Effector CD4-positive, alpha-beta T cell (primary cell): Measurements from ENCODE around the gene MYO5C.

ENCODE experiments used
- DNase-seq: peaks from one replicate; pipeline ENCODE4 v3.0.0-alpha.2; 2020
- total RNA-seq: gene quantifications from one replicate; lab custom pipeline; 2026; lab: John Stamatoyannopoulos, UW

MYO5C gene, protein sequence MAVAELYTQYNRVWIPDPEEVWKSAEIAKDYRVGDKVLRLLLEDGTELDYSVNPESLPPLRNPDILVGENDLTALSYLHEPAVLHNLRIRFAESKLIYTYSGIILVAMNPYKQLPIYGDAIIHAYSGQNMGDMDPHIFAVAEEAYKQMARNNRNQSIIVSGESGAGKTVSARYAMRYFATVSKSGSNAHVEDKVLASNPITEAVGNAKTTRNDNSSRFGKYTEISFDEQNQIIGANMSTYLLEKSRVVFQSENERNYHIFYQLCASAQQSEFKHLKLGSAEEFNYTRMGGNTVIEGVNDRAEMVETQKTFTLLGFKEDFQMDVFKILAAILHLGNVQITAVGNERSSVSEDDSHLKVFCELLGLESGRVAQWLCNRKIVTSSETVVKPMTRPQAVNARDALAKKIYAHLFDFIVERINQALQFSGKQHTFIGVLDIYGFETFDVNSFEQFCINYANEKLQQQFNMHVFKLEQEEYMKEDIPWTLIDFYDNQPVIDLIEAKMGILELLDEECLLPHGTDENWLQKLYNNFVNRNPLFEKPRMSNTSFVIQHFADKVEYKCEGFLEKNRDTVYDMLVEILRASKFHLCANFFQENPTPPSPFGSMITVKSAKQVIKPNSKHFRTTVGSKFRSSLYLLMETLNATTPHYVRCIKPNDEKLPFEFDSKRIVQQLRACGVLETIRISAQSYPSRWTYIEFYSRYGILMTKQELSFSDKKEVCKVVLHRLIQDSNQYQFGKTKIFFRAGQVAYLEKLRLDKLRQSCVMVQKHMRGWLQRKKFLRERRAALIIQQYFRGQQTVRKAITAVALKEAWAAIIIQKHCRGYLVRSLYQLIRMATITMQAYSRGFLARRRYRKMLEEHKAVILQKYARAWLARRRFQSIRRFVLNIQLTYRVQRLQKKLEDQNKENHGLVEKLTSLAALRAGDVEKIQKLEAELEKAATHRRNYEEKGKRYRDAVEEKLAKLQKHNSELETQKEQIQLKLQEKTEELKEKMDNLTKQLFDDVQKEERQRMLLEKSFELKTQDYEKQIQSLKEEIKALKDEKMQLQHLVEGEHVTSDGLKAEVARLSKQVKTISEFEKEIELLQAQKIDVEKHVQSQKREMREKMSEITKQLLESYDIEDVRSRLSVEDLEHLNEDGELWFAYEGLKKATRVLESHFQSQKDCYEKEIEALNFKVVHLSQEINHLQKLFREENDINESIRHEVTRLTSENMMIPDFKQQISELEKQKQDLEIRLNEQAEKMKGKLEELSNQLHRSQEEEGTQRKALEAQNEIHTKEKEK (N-terminal part only)
- 4.5 reads per million, percentile 18 among the genes with 10 or more reads in this experiment for total RNA-seq

DNA sequence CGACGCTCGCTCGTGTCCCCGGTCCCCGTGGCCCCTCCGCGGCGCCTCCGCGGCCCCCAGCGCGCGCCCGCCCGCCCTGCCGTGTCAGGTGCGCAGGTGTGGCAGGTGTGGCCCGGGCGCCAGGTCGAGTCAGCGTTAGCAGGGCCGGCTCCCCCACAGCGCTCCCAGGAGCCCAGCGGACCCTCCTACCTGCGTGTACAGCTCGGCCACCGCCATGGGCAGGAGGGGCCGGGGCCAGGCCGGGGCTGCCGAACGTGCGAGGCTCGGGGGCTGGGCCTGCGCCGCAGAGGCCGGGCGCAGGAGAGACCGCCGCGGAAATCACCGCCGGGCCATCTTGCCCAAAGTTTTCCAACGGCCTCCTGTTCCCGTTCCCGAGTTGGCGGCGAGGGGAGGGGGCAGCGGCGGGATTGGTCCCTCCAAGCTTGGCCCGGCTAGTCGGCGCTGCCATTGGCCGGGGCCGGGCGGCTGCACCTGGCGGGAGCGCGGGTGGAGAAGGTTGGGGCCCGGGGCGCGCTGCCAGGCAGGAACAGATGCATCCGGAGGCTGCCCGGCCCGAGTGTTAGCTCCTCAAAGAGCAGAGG, at the start of gene MYO5C:
Gene MYO5C, minus strand, starts transcription at position 384 of the 581 bp plus-strand sequence. Its CDS starts 168 bp downstream, at position 216.
- no peak for DNase-seq

DNA sequence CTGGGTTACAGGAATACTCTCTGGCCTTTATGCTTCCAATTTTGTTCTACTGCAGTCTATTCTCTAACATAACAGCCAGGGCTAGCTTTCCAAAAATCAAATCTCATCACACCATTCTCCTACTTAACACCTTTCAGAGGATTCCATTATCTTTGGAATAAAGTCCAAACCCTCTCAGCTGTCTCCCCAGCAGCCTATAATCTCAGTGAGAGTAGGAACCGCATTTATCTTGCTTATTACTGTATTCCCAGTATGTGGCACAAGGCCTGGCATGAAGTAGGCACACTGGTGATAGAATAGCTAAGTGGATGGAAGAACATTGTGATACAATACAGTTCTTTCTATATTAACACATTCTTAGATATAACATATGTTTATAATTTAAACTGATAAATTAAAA, 49.0 kb upstream of the MYO5C start:
- no peak for DNase-seq

DNA sequence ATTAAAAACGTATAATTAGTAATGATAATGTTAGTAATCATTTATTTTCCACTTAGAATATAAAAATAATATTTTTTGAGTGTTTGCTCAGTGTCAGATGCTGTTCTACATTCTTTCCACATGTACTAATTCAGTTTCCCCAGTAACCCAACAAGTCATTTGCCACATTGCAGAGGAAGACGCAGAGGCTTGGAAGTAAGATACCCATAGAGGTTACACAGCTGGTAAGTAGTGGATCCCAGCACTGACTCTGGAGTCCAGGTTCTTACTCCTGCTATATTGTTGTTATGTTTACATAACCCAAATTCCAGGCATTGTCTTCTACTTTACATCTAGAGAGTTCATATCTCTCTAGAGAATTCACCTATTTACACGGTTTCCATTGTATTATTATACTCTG, 48.2 kb upstream of the MYO5C start:
- no peak for DNase-seq

DNA sequence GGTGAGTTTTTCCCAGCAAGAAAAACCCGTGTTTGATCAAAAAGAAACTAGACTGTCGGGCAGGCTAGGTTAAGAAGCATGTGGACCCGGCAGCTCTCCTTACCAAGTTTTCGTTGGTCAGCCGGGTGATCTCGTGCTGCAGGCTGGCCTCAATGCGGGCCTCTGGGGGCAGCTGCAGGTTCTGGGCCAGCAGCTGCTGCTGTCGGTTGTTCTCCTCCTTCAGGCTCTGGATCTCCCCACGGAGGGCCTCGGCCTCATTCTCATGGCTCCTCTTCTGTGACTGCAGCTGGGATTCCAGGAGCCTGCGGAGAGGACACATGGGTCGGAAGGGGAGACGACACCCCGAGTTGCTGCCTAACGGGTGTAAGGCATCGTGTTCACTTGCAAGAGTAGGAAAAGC, 44.5 kb upstream of the MYO5C start:
- no peak for DNase-seq

DNA sequence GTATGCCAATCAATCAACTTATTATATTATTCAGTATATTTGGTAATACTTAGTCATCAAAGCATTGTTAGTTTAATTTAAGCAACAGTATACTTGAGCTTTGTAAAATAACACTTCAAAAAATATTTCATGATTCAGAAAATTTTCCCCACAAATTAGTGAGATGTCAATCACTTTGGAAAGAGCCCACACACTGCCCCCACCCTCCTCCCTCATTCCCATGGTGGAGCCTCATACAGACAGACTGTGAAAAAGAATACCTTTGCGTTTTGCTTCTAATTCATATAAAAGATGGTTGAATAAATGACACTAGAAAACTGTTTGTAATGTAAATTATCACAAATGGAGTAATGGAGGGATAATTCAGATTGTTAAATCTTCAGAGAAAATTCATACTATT, 43.3 kb upstream of the MYO5C start:
- no peak for DNase-seq

DNA sequence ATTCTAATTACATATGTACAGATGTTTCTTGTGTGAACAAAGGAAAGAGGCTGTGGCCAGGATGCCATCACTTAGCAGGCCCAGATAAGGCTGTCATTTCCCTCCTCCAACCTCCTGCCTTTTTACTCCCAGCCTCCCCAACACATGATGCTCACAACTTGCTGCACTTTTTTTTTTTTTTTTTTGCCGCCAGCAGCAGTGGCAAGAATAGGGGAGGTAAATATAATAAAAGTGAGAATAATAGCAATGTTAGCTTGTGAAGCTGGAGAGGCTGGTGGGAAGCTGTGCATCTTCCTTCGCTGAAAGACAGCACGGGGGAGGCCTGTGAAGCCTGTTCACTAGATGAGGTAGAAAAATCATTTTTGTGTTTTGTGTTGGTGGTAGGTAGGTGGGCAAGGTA, 42.5 kb upstream of the MYO5C start:
- DNase-seq = no peak

DNA sequence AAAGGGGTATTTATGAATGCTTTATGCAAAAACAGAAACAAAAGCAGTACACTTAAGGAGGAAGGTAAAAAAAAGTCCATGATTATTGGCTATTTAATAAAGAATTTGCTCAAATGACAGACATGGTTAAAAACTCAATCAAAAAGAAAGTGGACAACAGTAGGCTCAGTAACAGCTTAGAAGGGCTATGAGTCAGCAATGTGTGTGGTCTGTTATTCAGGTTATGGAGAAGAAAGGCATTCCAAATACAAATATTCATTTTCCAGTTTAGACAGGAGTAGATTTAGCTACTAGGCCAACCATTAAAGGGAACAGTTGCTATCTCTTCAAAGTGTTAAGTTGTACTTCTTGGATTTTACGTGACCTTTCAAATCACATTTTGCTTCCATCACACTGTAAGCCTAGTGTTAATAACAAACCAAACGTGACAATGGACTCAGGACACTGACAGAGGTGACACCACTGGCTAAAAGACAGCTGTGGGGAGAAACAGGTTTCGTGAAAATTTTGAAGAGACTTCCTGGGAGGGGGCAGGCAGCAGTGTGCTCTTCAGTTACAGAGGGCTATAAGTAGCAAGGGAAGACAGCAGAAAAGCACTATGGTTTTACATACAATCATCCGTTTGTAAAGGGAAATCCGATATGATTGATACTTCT, 41.7 kb upstream of the MYO5C start:
- no peak for DNase-seq

DNA sequence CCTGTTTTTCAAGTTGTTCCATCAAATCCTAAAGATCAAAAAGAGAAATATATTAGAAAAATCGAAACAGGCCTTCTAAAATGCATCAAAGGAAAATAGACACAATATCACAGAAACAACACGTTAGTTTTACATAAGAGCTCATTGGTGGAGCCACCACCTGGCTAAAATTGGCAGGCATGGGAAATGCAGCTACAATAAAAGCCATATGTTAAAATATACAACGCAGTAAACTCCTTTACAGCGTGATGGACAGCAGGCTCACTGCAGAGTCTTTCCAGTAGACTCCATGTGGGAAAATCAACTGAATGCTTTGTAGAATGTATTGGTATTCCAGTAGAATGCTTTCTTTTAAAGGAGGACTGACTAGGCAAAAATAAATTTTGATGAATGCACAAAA, 40.9 kb upstream of the MYO5C start:
- no peak for DNase-seq

DNA sequence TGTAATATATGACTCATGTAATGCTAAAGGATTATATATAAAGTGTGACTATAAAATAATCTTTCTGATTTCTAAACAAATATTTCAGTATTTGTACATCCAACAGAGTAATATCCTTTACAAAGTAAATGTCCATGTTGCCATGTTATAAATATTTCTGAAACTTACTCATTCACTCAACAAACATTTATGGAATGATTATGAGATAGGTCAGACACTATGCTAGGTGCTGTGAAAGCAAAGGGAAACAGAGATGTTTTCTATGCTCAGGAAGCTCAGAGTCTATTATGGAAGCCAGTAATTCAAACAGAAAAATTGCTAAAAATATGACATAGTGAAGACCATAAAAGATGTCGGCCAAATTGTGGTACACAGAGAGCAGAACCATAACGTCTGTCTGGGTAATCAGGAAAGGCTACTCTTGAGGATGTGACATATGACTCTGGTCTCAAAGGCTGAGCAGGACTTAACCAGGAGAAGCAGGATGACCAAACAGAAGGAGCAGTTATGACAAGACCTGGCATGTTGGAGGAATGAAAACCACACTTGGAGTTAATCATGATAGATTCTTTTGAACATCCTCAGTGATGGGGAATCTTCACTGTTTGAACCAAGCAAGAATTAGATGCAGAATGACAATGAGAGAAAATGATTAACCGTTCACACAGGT, 39.0 kb upstream of the MYO5C start:
- no peak for DNase-seq

DNA sequence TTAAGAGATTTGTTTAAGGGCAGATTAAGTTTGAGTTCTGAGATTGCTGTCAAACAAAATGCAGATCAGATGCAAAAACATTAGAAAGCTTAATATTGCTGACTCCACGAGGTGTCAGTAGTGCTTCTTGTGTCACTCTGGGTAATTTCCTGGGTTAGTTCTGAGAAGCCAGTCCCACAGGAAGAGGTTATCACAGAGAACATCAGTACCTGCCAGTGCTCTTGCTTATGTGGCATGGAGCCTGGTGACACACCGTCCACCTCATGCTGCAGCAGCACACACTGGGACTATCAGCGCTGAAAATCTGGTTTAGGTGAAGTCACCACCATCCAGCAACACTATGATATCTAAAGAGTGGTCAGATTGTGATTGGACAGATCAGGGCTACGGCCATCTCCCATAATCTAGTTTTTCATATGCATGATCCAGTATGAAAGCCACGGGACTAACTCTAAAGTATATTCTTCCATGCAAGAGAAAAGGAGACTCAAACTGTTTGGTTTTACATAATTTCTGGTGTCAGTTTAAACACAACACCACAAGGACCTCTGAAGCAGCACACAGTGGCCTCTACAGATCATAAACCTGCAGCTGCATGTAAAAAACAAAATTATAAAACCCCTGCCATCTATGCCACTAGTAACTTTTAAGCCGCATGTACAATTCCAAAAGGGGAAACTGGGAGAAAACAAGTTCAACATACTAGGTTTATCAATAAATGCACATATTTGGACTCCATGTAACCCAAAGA, 36.1 kb upstream of the MYO5C start:
- peak; percentile 8 for DNase-seq

DNA sequence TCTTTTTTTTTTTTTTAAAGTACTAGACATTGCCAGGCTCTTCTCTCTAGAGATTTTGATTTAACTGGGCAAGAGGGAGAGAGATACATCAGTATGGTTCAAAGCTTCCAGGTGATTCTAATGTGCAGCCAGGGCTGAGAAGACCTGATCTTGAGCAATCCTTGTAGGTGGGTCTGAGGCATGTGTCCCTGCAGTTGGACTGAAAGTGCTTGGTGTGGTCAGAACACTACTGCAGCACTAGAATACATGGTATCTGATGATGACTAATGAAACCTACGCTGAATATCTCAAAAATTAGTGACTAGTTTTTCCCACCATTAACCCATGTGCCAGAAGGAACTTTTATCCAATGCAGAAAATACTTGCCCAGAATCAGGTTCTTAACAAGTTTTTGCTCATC, 34.4 kb upstream of the MYO5C start:
- DNase-seq = no peak

DNA sequence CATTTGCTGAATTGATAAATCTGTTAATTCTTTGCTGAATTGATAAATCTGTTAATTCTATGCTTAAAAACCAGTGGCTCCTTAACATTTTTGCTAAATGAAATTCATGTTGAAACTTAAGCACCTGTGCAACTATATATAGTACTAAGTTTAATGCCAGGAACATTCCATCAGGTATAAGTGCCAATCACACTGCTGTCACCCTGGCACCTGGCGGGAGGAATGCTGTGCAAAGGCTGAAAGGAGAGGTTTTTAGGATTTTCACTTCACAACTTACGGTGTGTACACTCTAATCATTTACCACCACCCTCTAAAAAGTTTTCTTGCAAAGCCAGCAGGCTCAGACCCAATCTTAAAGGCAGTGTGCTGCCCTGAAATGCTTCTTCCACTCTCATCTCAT, 33.5 kb upstream of the MYO5C start:
- no peak for DNase-seq

DNA sequence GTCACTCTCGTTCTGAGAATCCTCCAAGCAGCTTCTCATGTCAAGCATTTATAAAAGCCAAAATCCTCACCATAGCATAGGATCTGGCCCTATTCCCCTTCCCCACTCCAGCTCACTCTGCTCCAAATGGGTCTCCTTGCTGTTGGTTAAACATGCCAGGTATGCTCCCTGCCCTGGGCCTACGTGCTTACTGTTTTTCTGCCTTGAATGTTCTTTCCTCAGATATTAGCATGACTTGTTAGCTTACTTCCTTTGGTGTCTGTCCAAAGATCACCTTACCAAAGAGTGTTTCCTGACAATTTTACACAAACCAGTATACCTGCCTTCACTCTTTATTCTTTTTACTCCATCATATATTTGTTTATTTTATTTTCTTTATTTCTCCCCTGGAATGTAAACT, 33.1 kb upstream of the MYO5C start:
- DNase-seq = no peak

DNA sequence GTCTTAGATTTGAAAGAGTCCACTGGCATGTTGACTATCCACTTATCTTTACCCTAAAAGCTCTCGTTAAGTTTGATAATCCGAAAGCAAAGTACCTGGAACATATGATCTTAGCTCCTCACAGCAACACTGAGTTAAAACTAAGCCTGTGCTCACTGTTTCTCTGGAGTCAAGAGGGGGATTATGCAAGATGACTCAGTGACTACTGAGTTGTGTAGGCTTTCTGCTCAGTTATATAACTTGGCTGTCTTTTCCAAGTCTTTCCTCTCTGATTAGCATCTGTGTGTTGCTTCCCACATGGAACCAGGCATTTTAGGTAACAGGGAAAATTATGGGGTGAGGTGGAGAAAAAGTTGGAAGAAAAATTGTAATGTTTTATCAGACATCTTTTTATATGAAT, 31.2 kb upstream of the MYO5C start:
- no peak for DNase-seq

DNA sequence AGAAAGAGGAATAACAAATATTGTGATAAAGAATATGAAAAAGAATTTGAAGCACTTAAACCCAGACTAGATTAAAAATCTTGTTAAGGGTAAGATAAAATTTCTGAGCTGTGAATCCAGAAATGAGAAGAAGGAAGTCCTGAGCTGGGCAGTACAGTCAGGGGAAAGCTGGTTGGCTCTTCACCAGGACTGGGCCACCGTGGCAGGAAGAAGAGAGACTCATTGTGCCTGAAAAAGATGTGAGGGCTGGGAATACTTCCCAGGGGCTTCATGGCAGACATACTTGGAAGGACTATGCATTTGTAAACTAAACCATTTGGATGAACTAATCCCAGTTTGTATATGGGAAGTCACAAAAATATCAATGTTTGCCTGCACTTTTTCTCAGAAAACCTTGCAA, 28.5 kb upstream of the MYO5C start:
- DNase-seq = no peak

DNA sequence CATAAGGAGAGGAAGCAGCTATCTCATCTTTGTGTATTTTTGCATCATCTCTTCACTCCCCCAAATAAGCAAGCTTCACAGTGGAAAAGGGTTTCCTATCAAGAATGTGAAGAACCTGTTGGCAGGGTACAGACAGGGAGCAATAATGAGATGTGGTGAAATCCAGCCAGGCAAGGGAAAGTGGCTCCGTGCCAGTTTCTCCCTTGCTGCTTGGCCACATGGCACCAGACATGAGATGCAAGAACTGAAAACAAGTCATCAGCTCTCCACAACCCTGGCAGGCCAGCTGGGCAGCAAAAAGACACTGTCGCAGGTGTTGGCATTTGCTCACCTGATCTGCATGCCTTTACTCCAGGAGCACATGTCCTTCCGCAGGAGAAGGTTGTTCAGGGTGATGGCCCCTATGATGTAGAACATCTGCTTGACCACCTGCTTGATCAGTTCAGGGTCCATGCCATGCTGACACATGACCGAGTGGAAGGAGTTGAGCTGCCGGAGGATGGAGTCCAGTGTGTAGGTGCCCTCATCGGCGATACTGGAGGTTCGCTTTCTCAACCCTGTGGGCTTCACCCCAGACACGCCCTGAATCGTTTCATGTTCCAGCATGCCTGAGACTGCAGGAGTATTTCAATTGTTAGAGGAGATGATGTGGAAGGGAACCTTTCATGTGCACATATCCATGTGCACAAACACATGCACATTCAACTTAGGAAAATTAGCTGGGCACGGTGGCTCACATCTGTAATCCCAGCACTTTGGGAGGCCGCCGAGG, 23.3 kb upstream of the MYO5C start:
- DNase-seq = no peak

DNA sequence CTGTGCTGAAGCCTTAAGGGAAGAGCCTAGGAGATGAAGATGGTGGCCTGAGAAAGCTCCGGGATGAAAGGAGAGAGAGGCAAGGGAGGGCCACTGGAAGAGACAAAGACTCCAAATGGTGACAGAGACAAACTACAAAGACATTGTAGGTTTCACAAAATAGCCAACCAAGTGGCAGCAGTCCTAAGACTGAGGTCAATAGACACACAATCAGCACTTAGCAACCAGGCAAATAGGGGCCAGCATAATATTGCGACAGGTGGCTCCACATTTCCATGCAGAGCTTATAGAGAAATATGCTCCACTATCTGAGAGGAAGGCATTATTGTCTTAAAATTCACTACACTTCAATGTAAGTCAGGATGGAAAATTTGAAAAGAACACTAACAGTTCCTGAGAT, 22.1 kb upstream of the MYO5C start:
- DNase-seq = no peak

DNA sequence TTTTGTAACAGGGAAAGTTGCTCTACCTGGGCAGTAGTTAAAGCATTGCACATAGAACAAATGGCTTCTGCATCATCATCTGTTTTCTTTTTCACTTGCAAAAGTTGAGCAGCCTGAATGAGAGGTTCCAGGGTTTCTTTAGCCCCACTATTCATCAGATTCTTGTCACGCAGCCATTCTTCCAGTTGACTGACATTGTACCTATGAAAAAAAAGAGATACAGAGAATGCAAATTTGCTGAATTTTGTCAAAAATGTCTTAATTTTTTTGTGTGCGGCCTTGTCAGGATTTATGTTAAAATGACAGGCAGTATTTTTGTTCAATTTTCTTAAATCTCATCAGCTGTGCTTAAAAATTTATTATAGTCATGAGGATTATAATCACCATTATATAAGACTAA, 21.4 kb upstream of the MYO5C start:
- DNase-seq = no peak

DNA sequence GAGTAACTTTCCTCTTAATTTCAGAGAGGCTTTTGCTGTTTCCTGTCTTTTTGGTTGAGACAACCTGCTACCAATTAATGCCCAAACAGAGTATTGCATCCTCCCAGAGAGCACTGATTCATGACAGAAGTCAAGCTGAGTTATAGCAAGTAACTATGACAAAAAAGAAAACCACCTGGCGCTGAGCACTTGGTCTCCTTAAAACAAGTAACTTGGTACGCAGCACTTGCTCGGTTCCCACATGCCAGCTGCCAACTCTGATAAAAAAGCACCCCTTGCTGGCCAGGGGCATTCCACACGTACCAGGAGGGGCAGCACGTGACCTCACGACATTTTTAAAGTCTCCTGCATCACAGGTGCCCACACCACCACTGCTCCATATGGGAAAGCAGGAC, 13.5 kb upstream of the MYO5C start:
- DNase-seq = no peak
